Stimulated activated CD8-positive, alpha-beta memory T cell treated with anti-CD3 and anti-CD28 coated beads, Interleukin-4, amount 100 ng/mL, for 48 hours (primary cell): ENCODE measurements around the gene MYOCD.

Source experiments
- DNase-seq: peaks from one replicate; pipeline ENCODE4 v3.0.0-alpha.2; 2020

The MYOCD gene

GRCh38 chr17:12773153-12773552, 107.5 kb downstream of the MYOCD start:
- no peak for DNase-seq

GRCh38 chr17:12789075-12789480, 123.4 kb downstream of the MYOCD start:
- no peak for DNase-seq

- DNase-seq, result peak; percentile 59
Measured at GRCh38 chr17:12789481-12790248, 124.0 kb downstream of the MYOCD start, which contains the start of gene ARHGAP44. ARHGAP44 (plus strand) TSS chr17:12789498; CDS start chr17:12789839, 341 bp downstream.

GRCh38 chr17:12790249-12791106, 124.8 kb downstream of the MYOCD start:
- DNase-seq, result no peak

GRCh38 chr17:12794919-12795532, 129.3 kb downstream of the MYOCD start:
- no peak for DNase-seq

- DNase-seq, result no peak
Measured at GRCh38 chr17:12800855-12801365, 135.2 kb downstream of the MYOCD start.

GRCh38 chr17:12806630-12807029, 140.9 kb downstream of the MYOCD start:
- no peak for DNase-seq

GRCh38 chr17:12808723-12809122, 143.0 kb downstream of the MYOCD start:
- DNase-seq, result no peak

- DNase-seq, result no peak
Measured at GRCh38 chr17:12812877-12813276, 147.2 kb downstream of the MYOCD start.

GRCh38 chr17:12813664-12814063, 148.0 kb downstream of the MYOCD start:
- no peak for DNase-seq

GRCh38 chr17:12814718-12815117, 149.0 kb downstream of the MYOCD start:
- no peak for DNase-seq

GRCh38 chr17:12815642-12816141, 150.0 kb downstream of the MYOCD start:
- DNase-seq, result no peak
